Stimulated activated CD4-positive, alpha-beta T cell treated with anti-CD3 and anti-CD28 coated beads, Interleukin-15, amount 100 ng/mL, for 48 hours (primary cell): ENCODE data around the gene MDFIC.
"Not testable (repeated sequence)": the region's sequence is repeated elsewhere in the genome, so short reads cannot be mapped to it uniquely, and the experiment has no call there.

Source experiments
- DNase-seq, 2 donors: peaks; one replicate each; pipeline ENCODE4 v3.0.0-alpha.2; 2020; ENCODE audit warnings: low read depth in 2 of 2

Gene MDFIC

DNA sequence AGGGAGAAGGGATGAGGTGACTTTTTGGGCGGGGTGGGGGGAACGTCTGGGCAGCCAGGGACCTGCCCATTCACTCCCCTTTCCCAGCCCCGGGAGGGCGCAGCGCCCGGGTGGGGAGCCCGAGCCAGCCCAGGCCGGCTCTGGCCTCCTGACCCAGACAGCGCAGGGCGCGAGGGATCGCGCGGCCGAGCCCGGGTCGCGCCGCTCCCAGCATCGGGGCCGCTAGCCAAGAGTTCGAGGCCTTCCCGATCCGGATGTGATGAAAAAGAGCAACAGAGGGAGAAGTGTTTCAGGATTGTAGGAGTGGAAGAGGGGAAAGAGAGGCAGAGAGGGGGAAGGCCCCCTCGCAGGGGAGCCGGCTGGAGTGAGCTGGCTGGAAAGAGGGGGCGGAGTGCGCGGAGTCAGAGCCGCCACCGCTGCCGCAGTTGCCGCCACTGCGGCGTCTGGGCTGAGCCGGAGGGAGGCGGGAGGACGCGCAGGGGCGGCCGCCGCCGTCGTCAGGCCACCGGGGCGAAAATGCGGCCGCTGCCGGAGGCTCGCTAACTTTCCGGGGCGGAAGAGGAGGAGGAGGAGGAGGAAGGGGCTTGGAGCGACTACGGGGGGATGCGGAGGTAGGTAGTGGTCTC is at the start of gene MDFIC:
Gene MDFIC (plus strand): TSS at position 69 of the 626 bp plus-strand sequence. CDS start 940 bp downstream, outside the sequence.
- peak; percentile 43 to 57 for DNase-seq

DNA sequence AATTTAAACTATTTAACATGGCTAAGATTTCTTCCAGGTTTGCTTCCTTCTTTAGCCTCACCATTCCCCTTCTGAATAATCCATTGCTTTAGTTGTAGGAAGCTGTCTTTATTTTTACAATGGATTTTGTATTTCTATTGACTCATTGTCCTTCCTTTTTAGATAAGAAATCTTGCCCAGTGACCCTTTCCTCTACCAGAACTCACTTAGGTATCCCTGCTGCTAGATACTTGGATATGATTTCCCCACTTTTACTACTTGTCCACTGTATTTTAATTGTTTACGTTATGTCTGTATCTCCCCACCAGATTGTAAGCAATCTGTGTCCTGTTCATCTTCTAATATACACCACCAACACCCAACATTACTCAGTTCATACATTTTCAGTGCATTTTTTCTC is 47.7 kb upstream of the MDFIC start:
- no peak for DNase-seq

DNA sequence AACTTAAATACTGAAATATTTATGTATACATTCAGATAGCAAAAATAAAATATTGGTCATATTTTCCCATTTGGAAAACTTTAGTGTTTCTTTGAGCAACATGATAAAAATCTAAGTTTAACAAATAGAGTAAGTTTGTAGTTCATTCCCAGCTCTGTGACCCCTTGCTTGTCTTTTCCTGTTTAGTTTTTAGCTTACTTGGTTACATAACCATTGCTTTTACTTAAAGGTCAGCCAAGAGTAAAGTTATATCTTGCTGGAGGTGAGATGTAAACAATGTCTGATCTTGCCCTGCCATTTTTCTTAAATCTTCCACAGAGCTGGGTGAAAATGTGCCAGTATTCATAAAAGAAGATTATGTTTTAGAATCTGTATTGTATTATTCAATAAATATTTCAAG is 46.7 kb upstream of the MDFIC start:
- DNase-seq = no peak

DNA sequence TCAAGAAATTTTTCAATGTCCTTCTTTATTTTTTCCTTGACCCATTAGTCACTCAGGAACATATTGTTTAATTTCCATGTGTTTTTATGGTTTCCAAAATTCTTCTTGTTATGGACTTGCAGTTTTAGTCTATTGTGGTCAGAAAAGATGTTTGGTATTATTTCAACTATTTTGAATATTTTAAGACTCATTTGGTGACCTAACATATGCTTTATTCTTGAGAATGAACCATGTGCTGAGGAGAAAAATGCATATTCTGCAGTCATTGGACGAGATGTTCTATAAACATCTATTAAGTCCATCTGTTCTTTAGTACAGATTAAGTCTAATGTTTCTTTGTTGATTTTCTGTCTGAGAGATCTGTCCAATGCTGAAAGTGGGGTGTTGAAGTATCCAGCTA is 42.3 kb upstream of the MDFIC start:
- no peak for DNase-seq

GRCh38 chr7:114885836-114886235 is 36.1 kb upstream of the MDFIC start:
- DNase-seq = no peak

DNA sequence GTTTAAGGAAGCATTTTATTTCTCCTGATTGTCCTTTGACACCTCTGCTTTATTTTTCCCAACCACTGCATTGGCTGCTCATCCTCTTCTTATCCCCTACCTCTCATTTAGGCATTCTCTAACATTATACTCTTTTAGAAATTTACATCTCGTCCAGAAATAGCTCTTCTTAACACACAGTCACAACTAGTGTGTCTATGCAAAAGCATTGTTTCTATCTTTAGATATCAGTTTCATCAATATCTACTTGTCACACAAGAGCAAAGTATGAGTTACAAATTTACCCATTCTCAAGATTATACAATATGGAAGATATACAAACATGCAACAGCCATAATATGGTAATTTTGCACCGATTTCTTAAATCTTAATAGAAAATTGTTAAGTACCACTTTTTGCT is 35.7 kb upstream of the MDFIC start:
- no peak for DNase-seq

GRCh38 chr7:114889116-114889515 is 32.8 kb upstream of the MDFIC start:
- DNase-seq = not testable (repeated sequence)

DNA sequence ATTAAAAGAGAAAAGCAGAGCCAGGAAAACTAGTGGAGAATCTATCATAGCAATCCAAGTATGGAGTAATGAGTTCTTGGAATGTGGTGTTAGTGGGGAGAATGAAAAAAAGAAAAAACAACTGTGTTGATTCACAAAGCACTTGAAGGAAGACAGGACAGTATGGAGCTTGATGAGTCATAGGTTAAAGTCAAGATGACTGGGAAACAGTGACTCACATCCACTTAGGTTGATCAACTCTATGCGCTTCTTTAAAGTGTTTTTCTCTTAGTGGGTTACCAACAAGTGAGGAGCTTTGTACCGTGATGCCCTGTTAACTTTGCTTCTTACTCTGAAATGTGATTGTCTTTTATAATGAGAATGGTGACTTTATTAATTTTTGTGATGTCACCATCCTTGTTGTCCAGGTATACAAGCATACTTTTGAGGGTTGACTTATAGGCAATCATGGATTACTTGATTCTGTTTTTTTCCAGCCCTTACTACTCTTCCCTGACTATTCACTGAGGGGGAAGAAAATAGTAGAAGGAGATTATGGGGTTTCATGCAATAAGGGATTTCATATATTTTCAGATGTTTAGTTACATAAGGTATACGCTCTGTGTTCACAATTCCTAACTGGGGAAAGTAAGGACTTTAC is 32.1 kb upstream of the MDFIC start:
- DNase-seq = peak in 1 of 2 donors; percentile 2

DNA sequence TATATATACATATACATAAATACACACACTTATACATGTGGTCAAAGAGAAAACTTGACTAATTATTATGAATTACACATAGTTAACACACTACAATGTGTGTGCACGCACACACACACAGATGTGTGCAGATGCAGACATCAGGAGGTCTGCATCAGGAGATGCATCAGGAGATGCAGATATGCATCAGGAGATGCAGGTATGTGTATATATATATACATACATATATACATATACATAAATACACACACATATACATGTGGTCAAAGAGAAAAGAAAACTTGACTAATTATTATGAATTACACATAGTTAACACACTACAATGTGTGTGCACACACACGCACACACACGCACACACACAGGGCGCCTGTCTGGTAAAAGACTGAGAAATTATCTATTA is 31.3 kb upstream of the MDFIC start:
- DNase-seq = no peak

- no peak for DNase-seq
Measured at GRCh38 chr7:114900127-114900526, 21.8 kb upstream of the MDFIC start.

DNA sequence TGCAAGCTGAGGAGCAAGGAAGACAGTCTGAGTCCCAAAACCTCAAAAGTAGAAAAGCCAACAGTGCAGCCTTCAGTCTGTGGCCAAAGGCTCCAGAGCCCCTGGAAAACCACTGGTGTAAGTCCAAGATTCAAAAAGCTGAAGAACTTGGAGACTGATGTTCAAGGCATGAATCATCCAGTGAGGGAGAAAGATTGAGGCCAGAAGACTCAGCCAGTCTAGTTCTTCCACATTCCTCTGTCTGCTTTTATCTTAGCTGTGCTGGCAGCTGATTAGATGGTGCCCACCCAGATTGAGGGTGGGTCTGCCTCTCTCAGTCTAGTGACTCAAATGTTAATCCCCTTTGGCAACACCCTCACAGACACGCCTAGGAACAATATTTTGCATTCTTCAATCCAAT is 20.1 kb upstream of the MDFIC start:
- DNase-seq = no peak

DNA sequence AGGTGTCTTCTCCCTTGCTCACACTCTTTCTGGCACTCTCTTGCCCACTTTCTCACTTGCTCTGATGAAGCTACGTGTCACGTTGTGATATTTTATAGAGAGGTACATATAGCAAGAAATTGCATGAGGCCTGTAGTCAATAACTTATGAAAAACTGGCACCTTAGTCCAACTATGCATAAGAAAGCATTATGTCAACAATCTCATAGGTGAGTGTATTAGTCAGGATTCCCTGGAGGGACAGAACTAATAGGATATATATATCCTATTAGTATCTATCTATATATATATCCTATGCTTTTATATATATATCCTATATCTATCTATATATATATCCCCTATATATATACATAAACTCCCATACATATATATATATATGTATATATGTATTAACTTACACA is 18.8 kb upstream of the MDFIC start:
- no peak for DNase-seq

- DNase-seq = no peak
Measured at GRCh38 chr7:114910787-114911186, 11.1 kb upstream of the MDFIC start.

- DNase-seq = no peak
Measured at GRCh38 chr7:114911411-114911810, 10.5 kb upstream of the MDFIC start.

DNA sequence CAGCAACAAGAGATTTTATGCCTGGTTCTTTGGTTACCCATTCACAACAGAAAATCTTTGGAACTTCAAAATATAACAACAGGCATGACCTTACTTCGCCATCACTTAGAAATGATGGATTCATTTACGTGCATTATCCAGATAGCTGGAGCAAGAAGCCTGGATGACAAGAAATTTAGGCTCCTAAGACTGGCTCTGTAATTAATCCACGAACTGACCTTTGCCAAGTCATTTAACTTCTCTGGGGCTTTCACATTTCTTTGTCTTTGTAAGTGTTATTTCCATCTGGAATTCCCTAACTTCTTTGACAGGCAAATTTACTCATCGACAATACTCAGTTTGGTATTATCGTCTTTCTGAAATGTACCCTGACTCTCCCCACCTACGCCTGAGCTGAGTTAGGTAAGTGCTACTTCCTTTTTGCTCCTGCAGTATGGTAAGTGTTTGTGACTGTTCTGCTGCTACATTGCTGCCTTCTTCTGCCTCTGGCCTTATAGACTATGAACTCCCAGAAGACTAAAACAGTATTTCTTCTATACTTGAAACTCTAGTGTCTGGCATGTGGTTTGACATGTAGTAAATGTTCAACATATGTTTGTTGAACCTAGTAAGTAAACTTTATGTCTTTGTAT is 5.5 kb upstream of the MDFIC start:
- peak in 1 of 2 donors; percentile 32 for DNase-seq

- no peak for DNase-seq
Measured at GRCh38 chr7:114917211-114917839, 4.6 kb upstream of the MDFIC start.

DNA sequence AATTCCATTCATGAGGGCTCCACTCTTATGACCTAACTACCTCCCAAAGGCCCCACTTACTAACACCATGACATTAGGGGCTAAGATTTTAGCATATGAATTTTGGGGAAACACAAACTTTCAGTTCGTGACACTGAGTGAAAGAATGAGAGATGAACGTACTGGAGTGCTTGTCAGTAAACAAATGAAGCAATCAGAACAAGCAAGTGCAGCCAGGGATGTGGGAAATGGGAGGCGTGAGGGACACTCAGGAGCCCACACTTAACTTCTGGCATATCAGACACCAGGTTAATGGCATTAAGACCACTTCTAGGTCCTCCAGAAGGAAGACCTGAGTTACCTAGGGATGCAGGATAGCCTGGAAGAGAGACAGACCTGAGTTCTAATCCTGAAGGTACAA is 2.3 kb upstream of the MDFIC start:
- DNase-seq = no peak

GRCh38 chr7:114921631-114922025 is 266 bp upstream of the MDFIC start:
- DNase-seq = no peak

DNA sequence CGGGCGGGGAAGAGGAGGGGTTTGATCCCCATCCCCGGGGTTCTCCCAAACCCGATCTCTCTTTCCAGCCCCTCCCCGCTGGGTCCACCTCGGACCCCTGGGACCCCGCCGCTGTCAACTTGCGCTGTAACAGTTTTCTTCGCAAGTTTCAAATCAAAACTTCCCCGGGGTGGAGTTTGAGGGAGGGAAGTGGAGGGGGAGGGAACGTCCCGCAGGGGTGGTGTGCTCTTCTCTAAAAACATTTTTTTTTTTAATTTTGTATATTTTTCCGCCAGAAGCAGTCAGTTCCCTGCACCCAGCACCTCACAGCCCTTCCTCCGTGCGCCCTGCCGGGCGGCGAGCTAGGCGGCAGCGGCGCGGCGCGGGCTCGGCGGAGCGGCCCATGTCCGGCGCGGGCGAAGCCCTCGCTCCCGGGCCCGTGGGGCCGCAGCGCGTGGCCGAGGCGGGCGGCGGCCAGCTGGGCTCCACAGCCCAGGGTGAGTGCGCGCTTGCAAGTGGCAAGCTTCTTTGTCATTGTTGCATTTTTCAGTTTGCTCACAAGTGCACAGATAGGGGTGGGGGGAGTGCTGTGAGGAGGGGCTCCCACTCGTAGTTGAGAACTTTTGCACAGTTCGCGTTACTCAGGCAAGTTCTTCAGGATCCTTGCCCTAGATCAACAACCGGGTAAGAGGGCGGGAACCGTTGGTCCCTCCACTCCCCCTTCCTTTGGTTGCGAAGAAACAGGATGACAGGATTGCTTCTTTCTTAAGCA is 933 bp downstream of the MDFIC start:
- peak; percentile 22 to 27 for DNase-seq

DNA sequence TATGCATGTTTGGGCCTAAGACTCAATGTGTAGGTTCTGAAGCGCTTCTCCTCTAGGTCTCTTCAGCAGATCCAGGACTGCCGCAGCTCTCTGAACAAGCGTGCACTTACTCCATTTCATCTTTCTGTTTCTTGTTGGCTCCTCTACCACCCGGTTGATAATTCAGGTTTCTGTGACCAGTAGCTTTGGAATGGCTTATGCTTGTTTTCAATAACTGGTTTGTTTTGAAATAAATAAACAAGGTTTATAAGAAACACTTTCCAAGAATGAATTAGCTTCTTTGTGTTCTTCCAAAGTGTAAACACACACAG is 1.5 kb downstream of the MDFIC start:
- no peak for DNase-seq

- no peak for DNase-seq
Measured at GRCh38 chr7:114924038-114924712, 2.3 kb downstream of the MDFIC start.

DNA sequence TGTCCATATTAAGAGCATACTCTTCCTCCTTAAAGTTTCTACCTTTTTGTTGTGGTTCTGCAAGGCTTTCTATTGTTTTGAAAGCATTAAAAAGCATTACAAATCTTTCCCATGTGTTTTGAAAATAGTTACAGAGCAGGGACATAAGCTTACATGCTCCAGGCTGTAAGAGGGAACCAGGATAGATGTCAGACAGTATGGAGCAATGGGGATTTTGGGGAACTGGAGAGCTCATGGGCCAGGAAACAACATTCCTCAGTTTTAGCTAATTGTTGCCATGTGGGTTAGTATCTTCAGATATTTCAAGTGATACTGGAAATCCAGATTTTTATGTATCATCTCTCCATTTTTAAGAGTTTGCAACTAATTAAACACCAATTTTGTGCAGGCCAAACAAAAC is 3.5 kb downstream of the MDFIC start:
- DNase-seq = no peak
